GM19240 (cell line): ENCODE data around the gene ZSCAN18.
"Not testable (repeated sequence)": the region's sequence is repeated elsewhere in the genome, so short reads cannot be mapped to it uniquely, and the experiment has no call there.

ENCODE experiments used
- DNase-seq: peaks from one replicate; pipeline ENCODE4 v3.0.0; 2011; ENCODE audit warnings: low spot score; ENCODE audit not compliant: insufficient read length

Gene ZSCAN18

GRCh38 chr19:58097781-58098681 is at the start of gene ZSCAN18:
Gene ZSCAN18 (minus strand): TSS chr19:58098231. CDS start chr19:58090267, 7,964 bp downstream.
- peak; percentile 73 for DNase-seq

GRCh38 chr19:58147475-58147874 is 49.4 kb upstream of the ZSCAN18 start:
- DNase-seq = not testable (repeated sequence)

DNA sequence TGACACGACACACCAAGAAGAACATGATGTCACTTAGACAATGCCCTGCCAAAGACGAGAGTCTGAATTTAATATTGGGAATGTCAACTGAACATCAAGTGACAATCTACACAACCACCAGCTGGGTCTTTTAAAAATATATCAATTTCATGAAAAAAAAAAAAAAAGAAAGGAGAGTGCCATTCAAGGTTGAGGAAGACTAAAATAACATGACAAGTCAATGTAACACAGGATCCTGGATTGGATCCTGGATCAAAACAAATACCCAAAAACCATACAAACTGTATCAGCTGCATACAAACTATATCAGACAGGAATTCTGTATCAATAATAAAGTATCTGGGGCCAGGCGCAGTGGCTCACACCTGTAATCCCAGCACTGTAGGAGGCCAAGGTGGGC is 47.8 kb upstream of the ZSCAN18 start:
- no peak for DNase-seq

DNA sequence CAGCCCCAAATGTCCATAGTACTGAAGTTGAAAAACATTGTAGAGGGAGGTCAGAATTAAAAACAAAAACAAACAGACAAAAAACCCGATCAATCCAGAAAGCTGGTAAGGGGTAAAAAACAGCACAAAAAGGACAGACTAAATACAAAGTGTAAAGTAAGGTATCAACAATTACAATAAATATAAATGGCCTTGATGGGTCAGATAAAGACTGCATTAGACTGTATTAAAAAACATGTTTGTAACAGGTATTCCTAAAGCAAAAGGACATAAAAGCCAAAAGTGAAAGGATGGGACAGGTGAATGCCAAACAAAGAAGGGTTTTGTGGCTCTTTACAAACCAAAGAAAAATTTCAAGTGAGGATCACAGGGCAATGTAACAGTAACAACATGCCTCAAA is 36.2 kb upstream of the ZSCAN18 start:
- DNase-seq = no peak

DNA sequence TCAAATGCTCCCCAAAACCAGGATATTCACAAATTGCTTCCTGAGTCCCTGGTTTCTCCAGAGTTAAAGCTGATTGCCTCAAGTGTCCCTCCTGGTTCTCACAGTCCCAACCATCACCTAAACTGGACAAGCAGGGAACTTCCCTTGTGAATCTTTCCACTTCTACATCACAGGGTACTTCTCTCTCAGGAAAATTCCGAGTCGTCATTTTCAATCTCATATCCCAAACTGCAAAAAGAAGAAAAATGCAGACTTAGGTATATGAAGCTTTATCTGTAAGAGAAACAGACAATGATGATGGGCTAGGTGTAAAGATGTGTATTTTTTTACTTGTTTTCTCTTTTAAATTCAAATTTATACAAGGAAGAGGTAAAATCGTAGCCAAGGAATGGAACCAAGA is 31.3 kb upstream of the ZSCAN18 start:
- no peak for DNase-seq

- DNase-seq = no peak
Observed at GRCh38 chr19:58128041-58128685, 30.1 kb upstream of the ZSCAN18 start.

DNA sequence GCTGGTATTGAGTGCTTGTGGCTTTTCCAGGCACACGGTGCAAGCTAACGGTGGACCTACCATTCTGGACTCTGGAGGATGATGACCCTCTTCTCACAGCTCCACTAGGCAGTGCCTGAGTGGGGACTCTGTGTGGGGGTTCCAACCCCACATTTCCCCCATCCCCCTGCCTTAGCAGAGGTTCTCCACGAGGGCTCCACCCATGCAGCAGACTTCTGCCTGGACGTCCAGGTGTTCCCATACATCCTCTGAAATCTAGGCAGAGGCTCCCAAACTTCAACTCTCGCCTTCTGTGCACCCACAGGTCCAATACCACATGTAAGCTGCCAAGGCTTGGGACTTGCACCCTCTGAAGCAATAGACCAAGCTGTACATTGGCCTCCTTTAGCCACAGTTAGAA is 25.3 kb upstream of the ZSCAN18 start:
- no peak for DNase-seq

- no peak for DNase-seq
Observed at GRCh38 chr19:58118979-58119733, 21.1 kb upstream of the ZSCAN18 start.

DNA sequence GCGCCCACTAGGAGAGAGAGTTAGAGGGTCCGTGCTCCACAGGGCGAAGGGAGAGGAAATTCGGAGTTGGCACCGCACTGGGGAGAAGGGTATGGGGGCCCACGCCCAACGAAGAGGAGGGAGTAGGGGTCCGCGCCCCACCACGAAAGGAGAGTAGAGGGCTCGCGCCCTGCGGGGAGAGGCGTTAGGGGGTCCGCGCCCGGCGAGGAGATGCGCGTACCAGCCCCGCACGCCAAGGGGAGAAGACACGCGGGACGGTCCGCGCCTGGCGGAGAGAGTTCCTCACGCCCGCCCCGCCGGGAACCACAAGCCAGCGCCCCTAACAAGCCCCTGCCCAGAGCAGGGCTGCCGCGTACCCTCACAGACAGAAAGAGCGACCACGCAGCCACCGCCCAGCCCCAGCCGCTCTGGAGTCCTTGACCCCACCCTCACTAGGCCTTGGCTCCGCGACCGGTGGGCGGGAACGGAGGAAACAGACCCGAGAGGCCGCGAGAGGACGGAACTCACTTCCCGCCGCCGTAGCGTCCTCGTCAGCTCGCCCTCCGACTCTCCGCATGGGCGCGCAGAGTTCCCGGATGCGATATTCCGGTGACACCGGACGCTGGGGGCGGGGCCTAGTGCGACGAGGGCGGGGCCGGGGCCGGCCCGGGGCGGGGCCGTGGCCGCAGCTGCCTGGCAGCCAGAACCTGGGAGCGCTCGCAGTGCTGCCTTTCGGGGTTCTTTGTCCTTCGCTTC is 20.0 kb upstream of the ZSCAN18 start:
- no peak for DNase-seq

- DNase-seq = no peak
Observed at GRCh38 chr19:58108546-58108817, 10.5 kb upstream of the ZSCAN18 start.

- no peak for DNase-seq
Observed at GRCh38 chr19:58107778-58108545, 9.9 kb upstream of the ZSCAN18 start.

DNA sequence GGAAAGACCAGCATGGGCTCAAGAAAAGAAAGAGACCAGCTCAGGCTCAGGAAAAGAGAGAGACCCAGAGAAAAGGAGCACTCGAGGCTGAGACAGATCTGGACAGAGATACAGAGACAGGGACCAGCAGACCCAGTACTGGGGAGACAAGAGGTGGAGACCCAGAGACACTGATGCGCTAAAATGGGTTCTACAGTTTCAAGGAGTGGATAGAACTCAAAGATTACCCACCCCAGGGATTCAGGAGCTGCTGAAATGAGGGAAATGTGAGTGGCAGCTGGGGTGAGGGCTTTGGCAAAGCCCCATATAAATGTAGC is 609 bp upstream of the ZSCAN18 start:
- no peak for DNase-seq

DNA sequence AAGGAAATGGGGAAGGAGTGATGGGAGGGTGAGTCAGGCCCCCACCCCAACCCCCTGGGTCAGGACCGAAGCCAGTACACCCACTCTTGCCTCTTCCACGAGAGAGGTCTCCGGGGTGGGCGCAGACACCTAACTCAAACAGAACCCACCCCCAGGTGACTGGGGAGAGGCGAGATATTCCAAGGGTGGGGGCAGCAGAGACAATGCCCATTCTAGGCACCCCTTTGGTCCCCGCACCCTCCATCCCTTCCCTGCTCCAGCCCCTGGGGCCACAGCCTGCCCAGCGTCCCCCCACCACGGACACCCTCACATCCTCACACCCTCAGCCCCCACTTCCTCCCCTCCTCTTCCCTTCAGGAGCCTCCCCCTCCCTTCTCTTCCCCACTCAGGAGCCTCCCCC is 682 bp downstream of the ZSCAN18 start:
- DNase-seq = no peak

GRCh38 chr19:58096884-58097283 is 1.1 kb downstream of the ZSCAN18 start:
- DNase-seq = no peak

DNA sequence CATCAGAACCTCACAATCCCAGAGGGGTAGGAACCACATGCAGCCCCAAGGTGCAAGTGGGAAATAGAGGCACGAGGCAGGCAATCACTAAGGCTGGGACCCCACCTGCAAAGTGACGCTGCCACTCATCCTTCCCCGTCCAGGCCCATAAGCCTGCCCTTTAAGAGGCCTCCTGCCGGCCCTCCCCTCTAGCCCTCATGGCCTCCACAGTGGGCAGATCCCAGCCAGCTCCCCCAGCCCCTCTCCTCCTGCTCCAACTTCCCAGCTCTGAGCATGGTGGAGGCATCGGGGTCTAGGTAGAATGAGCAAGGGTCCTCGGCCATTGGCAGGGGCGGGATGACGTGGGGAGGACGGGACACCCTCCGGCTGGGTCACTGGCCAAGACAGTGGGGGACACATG is 2.7 kb downstream of the ZSCAN18 start:
- DNase-seq = no peak

DNA sequence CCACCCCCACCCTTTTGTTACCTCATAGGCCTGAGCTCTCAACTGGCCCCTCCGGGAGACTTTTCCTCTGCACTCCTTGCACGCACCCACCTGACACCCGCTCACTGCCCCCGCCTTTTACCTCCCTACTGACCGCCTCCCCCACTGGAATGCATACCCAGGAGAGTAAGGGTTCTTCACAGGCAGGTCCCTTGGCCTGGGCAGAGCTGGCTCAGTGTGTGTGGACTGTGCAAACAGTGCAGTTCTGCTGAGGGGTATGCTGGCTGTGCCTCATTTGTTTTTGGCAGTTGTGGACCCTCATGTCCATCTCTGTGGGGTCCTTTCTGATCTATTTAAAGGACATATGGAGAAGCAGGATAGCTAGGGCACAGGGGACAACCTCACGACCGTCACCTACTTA is 5.0 kb downstream of the ZSCAN18 start:
- DNase-seq = no peak

- DNase-seq = no peak
Observed at GRCh38 chr19:58091251-58091995, 6.6 kb downstream of the ZSCAN18 start.

GRCh38 chr19:58089846-58090245 is 8.2 kb downstream of the ZSCAN18 start:
- DNase-seq = no peak

- DNase-seq = no peak
Observed at GRCh38 chr19:58088521-58089052, 9.4 kb downstream of the ZSCAN18 start.
